Measurements from ENCODE around the gene RAET1E.
"Not testable (repeated sequence)": the region's sequence is repeated elsewhere in the genome, so short reads cannot be mapped to it uniquely, and the experiment has no call there.

GRCh38 chr6:149922091-149922490, 24.2 kb upstream of the RAET1E start:
- not testable (repeated sequence) for TF ChIP-seq CTCF (IDR thresholded peaks at IDR 0.05; ENCODE audit: insufficient read depth, low read length, poor library complexity, severe bottlenecking); EZH2phosphoT487 (conservative IDR thresholded peaks at IDR 0.05; ENCODE audit: low read length)

Measured in SU-DHL-6 (cell line).